GM18526 (cell line): ENCODE data around the gene DSC2.

Source experiments
- POLR2A ChIP-seq: IDR thresholded peaks from 3 replicates; pipeline ENCODE4 v1.6.1; 2011; ENCODE audit not compliant: insufficient read length; ENCODE audit errors: extremely low read depth

DSC2 gene

DNA sequence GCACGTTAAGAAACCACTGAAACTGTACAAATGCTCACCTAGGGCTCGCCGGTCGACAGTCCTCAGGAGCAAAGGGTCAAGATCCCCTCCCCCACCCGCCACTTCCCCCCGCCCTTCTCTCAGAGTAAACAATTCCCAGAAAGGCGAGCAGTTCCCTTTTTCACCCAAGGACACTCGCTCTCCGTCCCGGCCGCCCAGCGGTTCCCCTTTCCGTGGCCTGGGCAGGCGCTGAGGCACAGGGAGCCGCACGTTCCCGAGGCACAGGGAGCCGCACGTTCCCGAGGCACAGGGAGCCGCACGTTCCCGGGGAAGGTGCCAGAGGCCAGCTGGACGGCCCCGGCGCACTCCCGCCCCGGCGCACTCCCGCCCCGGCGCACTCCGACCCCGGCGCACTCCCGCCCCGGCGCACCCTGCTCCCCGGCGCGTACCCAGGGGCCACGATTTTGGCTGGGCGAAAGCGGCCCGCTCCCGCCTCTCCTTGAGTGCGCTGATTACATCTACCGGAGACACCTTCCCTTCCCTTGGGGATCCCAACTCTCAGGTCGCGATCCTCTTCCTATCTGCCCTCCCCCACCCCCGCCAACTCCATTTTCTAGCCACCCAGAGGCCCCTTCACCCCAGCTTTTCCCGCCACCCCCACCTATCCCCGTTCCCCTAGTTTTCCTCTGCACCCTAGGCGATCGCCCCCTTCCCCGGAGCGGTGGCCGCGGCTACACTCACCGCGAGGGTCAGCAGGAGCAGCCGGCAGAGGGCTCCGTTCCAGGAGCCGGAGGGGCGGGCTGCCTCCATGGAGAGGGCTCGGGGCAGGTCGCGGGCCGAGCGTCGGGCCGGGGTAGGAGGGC lies 817 bp downstream of the DSC2 start:
- TF ChIP-seq POLR2A = no peak

GRCh38 chr18:31100436-31101182 lies 1.6 kb downstream of the DSC2 start:
- TF ChIP-seq POLR2A = no peak

DNA sequence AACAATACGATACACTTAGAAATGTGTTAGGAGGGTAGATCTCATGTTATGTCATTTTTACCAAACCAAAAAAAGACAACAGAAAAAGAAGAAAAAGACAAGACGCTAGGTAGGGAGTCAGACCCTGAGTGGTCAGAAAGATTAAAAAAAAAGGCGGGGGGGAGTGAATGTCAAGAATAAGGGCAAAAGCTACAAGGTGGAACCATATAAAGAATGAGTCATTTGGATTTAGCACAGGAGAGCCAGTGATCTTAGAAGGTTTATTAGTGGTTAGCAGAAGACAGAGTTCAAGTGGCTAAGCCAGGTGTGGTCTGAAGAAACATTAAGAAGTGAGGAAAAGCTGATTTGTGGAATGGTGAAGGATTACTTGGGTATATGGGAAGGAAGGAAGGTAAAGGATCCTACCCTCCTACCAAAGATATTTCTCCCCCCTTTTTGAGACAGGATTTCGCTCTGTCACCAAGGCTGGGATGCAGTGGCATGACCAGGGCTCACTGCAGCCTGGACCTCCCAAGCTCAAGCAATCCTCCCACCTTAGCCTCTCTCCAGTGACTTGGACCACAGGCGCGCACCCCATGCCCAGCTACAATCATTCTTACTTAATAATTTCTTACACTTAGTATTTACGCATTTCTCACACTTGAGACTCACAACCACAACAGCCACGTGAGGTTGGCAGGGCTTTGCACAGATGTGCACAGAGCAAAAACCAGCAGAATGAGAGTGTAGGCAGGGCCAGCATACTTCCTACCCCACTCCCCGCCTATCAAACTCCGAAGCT lies 2.6 kb downstream of the DSC2 start:
- no peak for TF ChIP-seq POLR2A

- no peak for TF ChIP-seq POLR2A
These were observed 3.3 kb downstream of the DSC2 start for GRCh38 chr18:31098878-31099277.

DNA sequence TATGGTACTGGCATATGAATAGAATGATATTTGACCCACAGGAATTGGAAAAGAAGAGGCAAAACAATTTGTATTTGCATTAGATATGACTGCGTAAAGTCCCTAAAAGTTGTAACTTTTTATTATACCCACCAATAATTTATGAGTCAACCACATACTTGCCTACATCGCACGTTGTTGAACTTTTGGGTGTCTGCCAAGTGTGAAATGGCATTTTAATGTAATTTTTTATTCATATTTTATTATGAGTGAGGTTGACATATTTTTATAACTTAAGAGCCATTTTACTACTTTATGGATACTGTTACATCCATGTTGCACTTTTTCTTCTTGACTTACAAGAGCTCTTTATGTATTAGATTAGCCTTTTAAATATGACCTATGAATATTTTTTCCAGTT lies 4.6 kb downstream of the DSC2 start:
- TF ChIP-seq POLR2A = no peak

DNA sequence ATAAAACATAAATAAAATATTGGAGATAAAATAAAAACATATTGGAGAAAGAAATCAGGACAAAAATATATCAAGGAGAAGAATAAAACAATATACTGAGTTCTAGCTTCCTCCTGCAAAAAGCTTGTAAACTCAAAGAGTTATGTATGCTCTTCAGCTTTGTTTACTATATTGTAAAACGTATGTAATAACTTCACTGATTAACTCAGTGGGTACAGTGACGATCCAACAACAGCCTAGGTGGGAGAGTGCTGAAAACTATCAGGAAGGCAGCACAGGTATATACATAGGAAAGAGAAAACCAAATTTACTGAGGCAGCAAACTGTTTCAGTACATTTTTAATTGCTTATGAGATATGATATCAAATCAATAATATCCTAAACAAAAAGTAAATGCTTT lies 8.3 kb downstream of the DSC2 start:
- no peak for TF ChIP-seq POLR2A

GRCh38 chr18:31093294-31093693 lies 8.9 kb downstream of the DSC2 start:
- no peak for TF ChIP-seq POLR2A

DNA sequence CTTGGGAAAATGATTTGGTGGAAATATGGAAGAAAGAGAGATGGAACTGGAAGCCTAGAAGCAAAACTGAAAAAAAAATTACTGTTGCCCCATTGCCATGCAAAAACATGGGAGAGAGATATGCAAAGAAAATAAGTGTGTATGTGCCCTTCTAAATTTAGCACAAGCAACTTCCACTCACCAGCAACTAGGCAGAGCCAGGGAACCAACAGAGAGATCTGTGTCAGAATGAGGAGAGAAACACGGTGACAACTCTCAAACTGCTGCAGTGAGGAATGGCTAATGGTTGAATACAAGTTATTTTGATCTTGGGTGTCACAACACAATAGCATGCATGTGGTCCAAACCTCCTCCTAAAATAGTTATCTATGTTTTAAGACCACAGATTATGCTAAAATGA lies 10.9 kb downstream of the DSC2 start:
- no peak for TF ChIP-seq POLR2A

GRCh38 chr18:31088532-31088931 lies 13.7 kb downstream of the DSC2 start:
- no peak for TF ChIP-seq POLR2A

DNA sequence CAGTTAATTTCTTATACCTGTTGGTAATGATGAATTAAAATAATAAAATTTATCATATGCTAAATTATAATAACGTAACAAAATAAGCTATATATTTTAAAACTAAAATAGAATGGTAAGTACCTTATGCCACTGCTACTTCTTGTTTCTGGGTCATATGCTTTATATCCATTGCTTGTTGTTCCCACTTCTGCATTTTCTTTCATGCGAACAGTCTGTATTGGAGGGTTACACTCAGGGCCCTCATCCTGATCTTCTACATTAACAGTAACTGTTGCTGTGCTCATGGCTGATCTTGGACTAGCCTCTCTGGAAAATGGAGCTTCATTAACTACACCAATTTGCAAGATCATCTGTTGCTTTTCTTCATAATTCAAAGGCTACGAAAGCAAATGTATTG lies 22.2 kb downstream of the DSC2 start:
- TF ChIP-seq POLR2A = no peak

GRCh38 chr18:31077878-31078277 lies 24.3 kb downstream of the DSC2 start:
- no peak for TF ChIP-seq POLR2A

DNA sequence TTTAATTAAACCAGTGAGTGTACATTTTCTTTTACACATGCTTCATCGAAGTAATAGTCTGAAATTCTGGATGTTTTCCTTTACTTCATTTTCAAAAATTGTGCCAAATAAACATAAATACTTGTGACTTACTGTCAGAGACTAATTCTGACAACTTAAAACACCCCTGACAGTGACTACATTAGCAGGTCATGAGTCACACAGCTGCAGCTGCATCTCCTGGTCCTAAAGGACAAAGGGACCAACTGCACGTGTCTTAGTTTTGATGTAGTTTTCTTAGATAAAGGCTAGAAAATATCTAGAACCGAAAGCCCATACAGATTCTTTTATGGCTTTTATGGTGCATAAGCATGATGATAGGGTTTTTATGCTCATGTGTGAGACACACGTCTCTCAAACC lies 30.0 kb downstream of the DSC2 start:
- no peak for TF ChIP-seq POLR2A

GRCh38 chr18:31070206-31070605 lies 32.0 kb downstream of the DSC2 start:
- no peak for TF ChIP-seq POLR2A

DNA sequence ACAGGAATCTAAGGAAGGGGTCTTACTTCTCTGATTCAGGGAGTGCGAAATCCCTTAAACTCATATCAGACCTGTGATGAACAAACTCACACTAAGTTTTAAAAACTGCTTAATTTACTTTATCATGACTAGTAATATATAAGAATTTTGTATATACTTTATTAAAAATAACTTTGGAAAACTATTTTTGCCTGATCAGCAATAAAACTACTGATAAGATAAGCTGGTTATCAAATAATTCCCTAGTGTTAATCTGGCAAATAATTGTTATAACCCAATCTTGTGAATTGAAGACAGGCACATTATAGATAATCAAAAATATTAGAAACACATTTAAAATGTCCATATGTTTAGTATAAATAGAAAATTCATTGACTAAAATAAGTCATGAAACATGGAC lies 36.0 kb downstream of the DSC2 start:
- no peak for TF ChIP-seq POLR2A

DNA sequence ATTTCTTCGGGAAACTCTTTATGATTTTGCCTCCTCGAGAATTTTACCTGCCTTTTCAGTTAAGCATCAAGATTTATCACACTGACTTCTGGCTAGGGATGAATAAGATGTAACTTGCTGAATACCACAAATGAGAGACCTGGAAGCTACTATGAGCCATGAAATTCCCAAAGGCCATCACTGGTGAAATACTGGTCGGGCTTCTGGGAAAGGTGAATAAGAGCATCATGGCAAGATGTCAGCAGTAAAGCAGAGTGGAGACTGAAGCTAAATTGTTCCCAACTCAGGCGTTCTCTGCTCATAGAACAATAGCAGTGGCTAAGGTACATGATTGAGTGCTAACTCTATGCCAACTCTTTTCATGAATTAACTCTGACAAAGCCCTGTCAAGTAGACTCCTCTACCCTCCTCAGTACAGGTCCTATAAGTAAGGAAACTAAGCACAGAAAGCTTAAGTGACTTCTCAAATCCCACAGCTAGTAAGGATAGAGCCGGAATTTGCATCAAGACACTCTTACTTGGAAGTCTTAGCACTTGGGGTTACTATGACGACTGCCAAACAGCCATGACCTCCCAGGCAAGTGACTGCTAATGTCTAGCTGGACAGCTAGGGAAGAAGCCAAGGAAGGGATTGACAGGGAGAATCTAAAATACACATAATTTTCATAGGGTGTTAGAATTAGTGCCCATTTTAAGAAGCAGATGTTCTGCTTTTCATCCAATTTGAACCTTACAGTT lies 37.0 kb downstream of the DSC2 start:
- TF ChIP-seq POLR2A = no peak
